ENCODE measurements around the gene STRN4.
"Not testable (repeated sequence)": the region's sequence is repeated elsewhere in the genome, so short reads cannot be mapped to it uniquely, and the experiment has no call there.

Gene STRN4

GRCh38 chr19:46724468-46724867 lies 21.8 kb downstream of the STRN4 start:
- no peak for DNase-seq

- DNase-seq: no peak
Measured at GRCh38 chr19:46723471-46723870, 22.8 kb downstream of the STRN4 start.

- no peak for DNase-seq
Measured at GRCh38 chr19:46723023-46723461, 23.2 kb downstream of the STRN4 start.

GRCh38 chr19:46722421-46723022 lies 23.7 kb downstream of the STRN4 start:
- no peak for DNase-seq

- no peak for DNase-seq
Measured at GRCh38 chr19:46722004-46722380, 24.3 kb downstream of the STRN4 start.

- DNase-seq: no peak
Measured at GRCh38 chr19:46721269-46722003, 24.8 kb downstream of the STRN4 start.

- DNase-seq: no peak
Measured at GRCh38 chr19:46720503-46721239, 25.6 kb downstream of the STRN4 start.

- no peak for DNase-seq
Measured at GRCh38 chr19:46719629-46720502, 26.4 kb downstream of the STRN4 start.

- DNase-seq: no peak
Measured at GRCh38 chr19:46718934-46719622, 27.2 kb downstream of the STRN4 start.

GRCh38 chr19:46718157-46718933 lies 27.9 kb downstream of the STRN4 start:
- peak; percentile 79 for DNase-seq

GRCh38 chr19:46717716-46718143 lies 28.5 kb downstream of the STRN4 start:
- DNase-seq: no peak

- DNase-seq: peak; percentile 97
Measured at GRCh38 chr19:46717034-46717715, 29.1 kb downstream of the STRN4 start, which contains the start of gene PRKD2. PRKD2 (minus strand) TSS chr19:46717114; CDS start chr19:46716370, 744 bp downstream.

- DNase-seq: no peak
Measured at GRCh38 chr19:46716672-46717033, 29.6 kb downstream of the STRN4 start.

GRCh38 chr19:46715975-46716671 lies 30.1 kb downstream of the STRN4 start:
- peak; percentile 70 for DNase-seq

- no peak for DNase-seq
Measured at GRCh38 chr19:46715620-46715974, 30.7 kb downstream of the STRN4 start.

GRCh38 chr19:46714444-46715106 lies 31.7 kb downstream of the STRN4 start:
- peak; percentile 82 for DNase-seq

- peak; percentile 83 for DNase-seq
Measured at GRCh38 chr19:46713781-46714443, 32.3 kb downstream of the STRN4 start.

GRCh38 chr19:46712768-46713338 lies 33.4 kb downstream of the STRN4 start:
- DNase-seq: not testable (repeated sequence)

- DNase-seq: no peak
Measured at GRCh38 chr19:46710687-46711086, 35.6 kb downstream of the STRN4 start.
